AG04450 (cell line): ENCODE measurements around the gene PKD1. TPM values are rescaled to one million over a fixed set of nuclear protein-coding genes. Genes with fewer than 3 reads are reported as not detected.
"Not testable (repeated sequence)": the region's sequence is repeated elsewhere in the genome, so short reads cannot be mapped to it uniquely, and the experiment has no call there.

Experiments
- CTCF ChIA-PET: fragments of 300-600, 350-600 bp; formaldehyde crosslinking; extraction: SDS; loops from one replicate; lab custom pipeline; 2022; ENCODE audit warnings: antibody characterized with exemption, inconsistent platforms; lab: Charles Lee
- POLR2A ChIA-PET: fragments of 350-600 bp; formaldehyde crosslinking; extraction: SDS; loops from one replicate; lab custom pipeline; 2021; ENCODE audit warnings: antibody characterized with exemption, inconsistent platforms; lab: Yijun Ruan, JAX
- DNase-seq: peaks from one replicate; pipeline ENCODE4 v3.0.0-alpha.2; 2011; ENCODE audit warnings: low read depth, low spot score
- H3K27ac ChIP-seq: one replicate; pipeline ENCODE4 v1.5.1; 2012; ENCODE audit warnings: low read depth, low read length, control low read depth
- H3K27me3 ChIP-seq: one replicate; pipeline ENCODE4 v1.6.0; 2012; ENCODE audit warnings: low read length; ENCODE audit not compliant: control insufficient read depth, insufficient read depth
- H3K4me3 ChIP-seq: 2 replicates; pipeline ENCODE4 v1.5.1; 2011; ENCODE audit warnings: mild to moderate bottlenecking, low read depth, low read length, control low read depth
- H3K9me3 ChIP-seq: 2 replicates; pipeline ENCODE4 v1.5.1; 2012; ENCODE audit warnings: low read length; ENCODE audit not compliant: control insufficient read depth, insufficient read depth
- polyA plus RNA-seq: library from polyadenylated mRNA; depleted of rRNA; stranded (reverse); fragments of >200 nt; gene quantifications from 2 replicates; pipeline ENCODE4 v1.2.3, GENCODE V29; 2011
- TF ChIP-seq, protein P1 (sequence below): IDR thresholded peaks from 2 replicates; pipeline ENCODE4 v1.5.1; 2011; ENCODE audit warnings: low read depth, low read length, control low read depth, inconsistent platforms

Gene PKD1
- polyA plus RNA-seq, 1 experiment: 16.1 TPM

GRCh38 chr16:2145843-2146242 is 10.1 kb upstream of the PKD1 start:
- POLR2A ChIA-PET: interaction anchor here (0.6 to 2.8 kb wide), 3 partner anchors 9 to 181 kb away, joined by 3 to 34 read pairs (median 9); partner anchors contain the start of genes RPS2 and TRAF7
- CTCF ChIA-PET: interaction anchor here (0.9 to 1.7 kb wide), 2 partner anchors 9 to 142 kb away, joined by 3 to 9 read pairs; no protein-coding TSS in a partner anchor
- Histone ChIP-seq H3K27ac (no peak overlapping the region), H3K27me3 (no peaks in the 10 kb centered on the region), H3K4me3 (no peak overlapping the region), H3K9me3 (no peaks in the 10 kb centered on the region; the same call in 1 of the 2 replicates)
- TF ChIP-seq, protein P1, sequence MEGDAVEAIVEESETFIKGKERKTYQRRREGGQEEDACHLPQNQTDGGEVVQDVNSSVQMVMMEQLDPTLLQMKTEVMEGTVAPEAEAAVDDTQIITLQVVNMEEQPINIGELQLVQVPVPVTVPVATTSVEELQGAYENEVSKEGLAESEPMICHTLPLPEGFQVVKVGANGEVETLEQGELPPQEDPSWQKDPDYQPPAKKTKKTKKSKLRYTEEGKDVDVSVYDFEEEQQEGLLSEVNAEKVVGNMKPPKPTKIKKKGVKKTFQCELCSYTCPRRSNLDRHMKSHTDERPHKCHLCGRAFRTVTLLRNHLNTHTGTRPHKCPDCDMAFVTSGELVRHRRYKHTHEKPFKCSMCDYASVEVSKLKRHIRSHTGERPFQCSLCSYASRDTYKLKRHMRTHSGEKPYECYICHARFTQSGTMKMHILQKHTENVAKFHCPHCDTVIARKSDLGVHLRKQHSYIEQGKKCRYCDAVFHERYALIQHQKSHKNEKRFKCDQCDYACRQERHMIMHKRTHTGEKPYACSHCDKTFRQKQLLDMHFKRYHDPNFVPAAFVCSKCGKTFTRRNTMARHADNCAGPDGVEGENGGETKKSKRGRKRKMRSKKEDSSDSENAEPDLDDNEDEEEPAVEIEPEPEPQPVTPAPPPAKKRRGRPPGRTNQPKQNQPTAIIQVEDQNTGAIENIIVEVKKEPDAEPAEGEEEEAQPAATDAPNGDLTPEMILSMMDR: no peak
- DNase-seq: no peak

GRCh38 chr16:2143878-2144485 is 8.3 kb upstream of the PKD1 start:
- H3K9me3 ChIP-seq: no peaks in the 10 kb centered on the region; the same call in 1 of the 2 replicates
- POLR2A ChIA-PET: interaction anchor here (0.6 to 1.0 kb wide), 2 partner anchors 11 to 121 kb away, joined by 3 to 6 read pairs; partner anchors contain the start of gene TRAF7
- no peak for DNase-seq
- no peak overlapping the region for H3K4me3 ChIP-seq
- H3K27ac ChIP-seq: no peak overlapping the region
- no peaks in the 10 kb centered on the region for H3K27me3 ChIP-seq
- CTCF ChIA-PET: no interaction called here
- TF ChIP-seq, protein P1: no peak

- ChIA-PET POLR2A (interaction anchor here (0.6 to 1.0 kb wide), 2 partner anchors 12 to 121 kb away, joined by 3 to 6 read pairs; partner anchors contain the start of gene TRAF7), CTCF (no interaction called here)
- H3K4me3 ChIP-seq: no peak overlapping the region
- H3K9me3 ChIP-seq: no peaks in the 10 kb centered on the region; the same call in 1 of the 2 replicates
- DNase-seq: no peak
- H3K27ac ChIP-seq: no peak overlapping the region
- TF ChIP-seq, protein P1: no peak
- H3K27me3 ChIP-seq: no peaks in the 10 kb centered on the region
These were observed 7.5 kb upstream of the PKD1 start for GRCh38 chr16:2142942-2143877.

DNA sequence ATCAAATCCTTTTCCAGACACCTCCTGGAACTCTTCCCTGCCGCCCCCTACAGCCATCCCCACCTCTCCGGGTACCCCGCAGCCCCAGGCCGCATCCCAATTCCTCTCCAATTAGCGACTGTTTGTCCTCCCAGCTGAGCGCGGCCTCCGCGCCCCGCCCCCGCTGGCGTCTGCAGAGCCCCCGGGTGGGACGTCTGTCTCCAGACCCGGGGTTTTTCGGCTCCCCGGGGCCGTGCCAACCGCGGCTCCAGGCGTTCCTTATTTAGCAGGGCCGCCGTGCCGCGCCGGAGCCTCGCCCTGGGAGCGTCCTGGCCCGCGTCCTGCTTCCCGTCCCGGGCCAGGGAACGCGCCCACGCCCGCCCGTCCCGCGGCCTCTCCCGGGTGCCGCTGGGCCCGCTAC is 627 bp downstream of the PKD1 start:
- CTCF ChIA-PET, H3K9me3 ChIP-seq, POLR2A ChIA-PET, H3K27me3 ChIP-seq, H3K27ac ChIP-seq, DNase-seq: not testable (repeated sequence)
- H3K4me3 ChIP-seq: peak overlapping the region; percentile 61

- CTCF ChIA-PET, POLR2A ChIA-PET, H3K27ac ChIP-seq, H3K27me3 ChIP-seq, H3K9me3 ChIP-seq, DNase-seq: not testable (repeated sequence)
- H3K4me3 ChIP-seq: peak overlapping the region; percentile 36
These were observed 1.9 kb downstream of the PKD1 start for GRCh38 chr16:2133797-2134196.

- H3K27ac ChIP-seq, H3K27me3 ChIP-seq, H3K4me3 ChIP-seq, H3K9me3 ChIP-seq, DNase-seq, CTCF ChIA-PET, POLR2A ChIA-PET: not testable (repeated sequence)
These were observed 5.7 kb downstream of the PKD1 start for GRCh38 chr16:2129890-2130447.

GRCh38 chr16:2129251-2129650 is 6.4 kb downstream of the PKD1 start:
- CTCF ChIA-PET: interaction anchor here (0.6 kb wide), 1 partner anchor 67 kb away, joined by 4 read pairs; no protein-coding TSS in a partner anchor
- H3K27ac ChIP-seq, H3K9me3 ChIP-seq, POLR2A ChIA-PET, H3K4me3 ChIP-seq, DNase-seq, H3K27me3 ChIP-seq: not testable (repeated sequence)

- POLR2A ChIA-PET, DNase-seq, H3K4me3 ChIP-seq, H3K27me3 ChIP-seq, CTCF ChIA-PET, H3K9me3 ChIP-seq: not testable (repeated sequence)
- peak overlapping the region; percentile 31 for H3K27ac ChIP-seq
These were observed 7.9 kb downstream of the PKD1 start for GRCh38 chr16:2127630-2128280.
